GM19455 (cell line): ENCODE data around the gene CDH19.
"Not testable (repeated sequence)": the region's sequence is repeated elsewhere in the genome, so short reads cannot be mapped to it uniquely, and the experiment has no call there.

Source experiments
- ATAC-seq: cut with Tn5 transposase; IDR thresholded peaks from one replicate; pipeline ENCODE4 v1.9.1; 2021; ENCODE audit not compliant: unreplicated experiment

The CDH19 gene

GRCh38 chr18:66466184-66466583 is 137.7 kb downstream of the CDH19 start:
- ATAC-seq: not testable (repeated sequence)

- no peak for ATAC-seq
Observed at GRCh38 chr18:66461344-66461743, 142.5 kb downstream of the CDH19 start.

DNA sequence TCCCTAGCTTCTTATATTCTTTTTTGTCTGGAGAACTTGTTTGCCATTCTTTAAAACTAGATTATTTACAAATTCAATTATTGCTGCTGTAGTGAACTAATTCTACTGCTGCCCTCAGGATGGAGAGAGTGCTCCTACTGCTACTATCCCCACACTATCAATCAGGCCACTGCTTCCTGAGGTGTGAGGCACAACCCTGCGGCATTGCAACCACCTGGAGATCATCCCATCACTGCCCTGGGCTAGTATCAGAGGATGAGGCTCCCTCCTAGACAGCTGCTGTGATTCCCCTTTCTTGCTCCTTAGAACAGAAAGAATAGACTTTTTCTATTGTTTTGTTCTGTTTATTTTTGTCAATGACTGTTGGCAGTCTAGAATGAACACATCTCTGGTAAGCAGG is 146.6 kb downstream of the CDH19 start:
- no peak for ATAC-seq
